ENCODE data around the gene NAB2.
A peak's percentile ranks its signal among the peaks of the same experiment; 100 is the strongest.

Gene NAB2, protein sequence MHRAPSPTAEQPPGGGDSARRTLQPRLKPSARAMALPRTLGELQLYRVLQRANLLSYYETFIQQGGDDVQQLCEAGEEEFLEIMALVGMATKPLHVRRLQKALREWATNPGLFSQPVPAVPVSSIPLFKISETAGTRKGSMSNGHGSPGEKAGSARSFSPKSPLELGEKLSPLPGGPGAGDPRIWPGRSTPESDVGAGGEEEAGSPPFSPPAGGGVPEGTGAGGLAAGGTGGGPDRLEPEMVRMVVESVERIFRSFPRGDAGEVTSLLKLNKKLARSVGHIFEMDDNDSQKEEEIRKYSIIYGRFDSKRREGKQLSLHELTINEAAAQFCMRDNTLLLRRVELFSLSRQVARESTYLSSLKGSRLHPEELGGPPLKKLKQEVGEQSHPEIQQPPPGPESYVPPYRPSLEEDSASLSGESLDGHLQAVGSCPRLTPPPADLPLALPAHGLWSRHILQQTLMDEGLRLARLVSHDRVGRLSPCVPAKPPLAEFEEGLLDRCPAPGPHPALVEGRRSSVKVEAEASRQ

DNA sequence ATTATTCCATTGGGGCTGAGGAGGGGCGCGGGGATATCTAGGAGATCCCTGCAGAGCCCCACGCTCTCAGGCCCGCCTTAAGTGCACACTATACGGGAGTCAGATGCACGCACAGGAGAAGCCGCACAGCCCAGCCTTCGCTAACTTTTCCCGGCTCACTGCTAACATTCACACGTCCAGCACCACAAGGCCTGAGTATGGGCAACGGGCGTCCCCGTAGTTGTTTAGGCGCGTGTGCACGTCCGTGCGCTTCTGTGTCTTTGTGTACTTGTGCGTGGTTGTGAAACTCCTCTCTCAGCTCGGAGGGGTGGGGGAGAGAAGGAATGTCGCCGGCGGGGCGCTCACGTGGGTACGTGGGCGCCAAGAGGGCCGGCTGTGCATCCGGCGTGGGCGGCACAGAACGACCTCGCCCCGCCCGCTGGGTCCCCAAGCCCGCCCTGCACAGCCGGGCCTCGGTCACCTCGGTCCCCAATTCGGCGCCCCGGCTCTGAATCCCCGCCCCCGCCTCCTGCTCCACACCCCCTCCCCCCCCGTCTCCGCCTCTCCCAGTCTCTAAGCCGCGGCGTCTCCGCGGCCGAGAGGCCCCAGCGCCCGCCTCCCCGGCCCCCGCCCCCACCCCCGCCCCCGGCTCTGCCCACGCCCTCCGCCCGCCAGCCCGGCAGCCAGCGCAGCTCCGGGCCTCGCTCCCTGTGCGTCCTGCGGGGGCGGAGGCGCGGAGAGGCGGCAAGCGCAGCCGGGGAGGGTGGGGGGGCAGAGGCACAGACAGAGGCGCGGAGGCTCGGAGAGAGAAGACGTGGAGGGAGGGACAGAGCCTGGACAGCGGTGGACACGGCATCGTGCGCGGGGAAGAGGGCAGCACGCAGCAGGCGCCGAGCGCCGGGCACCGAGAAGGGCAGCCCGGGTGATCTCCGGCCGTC is at the start of gene NAB2:
Gene NAB2, plus strand, starts transcription at position 761 of the 917 bp plus-strand sequence. CDS start 158 bp downstream, outside the sequence.
- Histone ChIP-seq H3K4me2 (ENCODE audit: low read depth, low read length, poor library complexity, severe bottlenecking) (peak within 1 kb of the TSS; percentile 95), H4K20me1 (ENCODE audit: low read depth, low read length) (no peaks in the 10 kb centered on the region), H3K9me2 (replicated peaks; ENCODE audit: insufficient read depth, low read length) (no peaks in the 10 kb centered on the region)

DNA sequence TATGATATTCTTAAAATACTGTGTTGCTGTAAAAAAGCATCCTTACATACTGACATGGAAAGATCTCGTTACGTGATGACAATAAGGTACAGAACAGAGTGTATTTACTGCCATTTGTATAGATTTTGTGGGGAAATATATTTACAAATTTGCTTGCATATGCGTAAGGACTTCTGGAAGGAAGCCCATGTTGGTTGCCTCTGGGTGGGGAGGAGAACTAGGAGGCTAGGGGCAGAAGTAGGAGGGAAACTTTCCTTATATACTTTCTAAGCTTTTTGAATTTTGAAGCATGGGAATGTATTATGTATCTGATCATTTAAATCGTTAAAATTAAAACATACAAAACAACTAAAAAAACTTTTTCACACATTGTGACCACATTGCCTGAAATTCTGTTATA is 48.7 kb upstream of the NAB2 start:
- no peak overlapping the region for H3K4me2 ChIP-seq (ENCODE audit: low read depth, low read length, poor library complexity, severe bottlenecking)
- no peak overlapping the region for H3K27ac ChIP-seq (ENCODE audit: low read depth, low read length)
- H3K36me3 ChIP-seq (ENCODE audit: low read length), result no peaks in the 10 kb centered on the region
- H3K9me3 ChIP-seq (ENCODE audit: insufficient read depth, low read length), result no peaks in the 10 kb centered on the region
- no peaks in the 10 kb centered on the region for H3K79me2 ChIP-seq (ENCODE audit: insufficient read depth, low read length)
- H4K20me1 ChIP-seq (ENCODE audit: low read depth, low read length), result no peaks in the 10 kb centered on the region
- no peaks in the 10 kb centered on the region for H3K9me2 ChIP-seq (replicated peaks; ENCODE audit: insufficient read depth, low read length)
- no peak overlapping the region for H3K4me3 ChIP-seq (ENCODE audit: insufficient read depth, low read length, poor library complexity, severe bottlenecking)
- TF ChIP-seq EZH2phosphoT487 (conservative IDR thresholded peaks at IDR 0.05; ENCODE audit: low read length), result no peak
- TF ChIP-seq, protein P1, sequence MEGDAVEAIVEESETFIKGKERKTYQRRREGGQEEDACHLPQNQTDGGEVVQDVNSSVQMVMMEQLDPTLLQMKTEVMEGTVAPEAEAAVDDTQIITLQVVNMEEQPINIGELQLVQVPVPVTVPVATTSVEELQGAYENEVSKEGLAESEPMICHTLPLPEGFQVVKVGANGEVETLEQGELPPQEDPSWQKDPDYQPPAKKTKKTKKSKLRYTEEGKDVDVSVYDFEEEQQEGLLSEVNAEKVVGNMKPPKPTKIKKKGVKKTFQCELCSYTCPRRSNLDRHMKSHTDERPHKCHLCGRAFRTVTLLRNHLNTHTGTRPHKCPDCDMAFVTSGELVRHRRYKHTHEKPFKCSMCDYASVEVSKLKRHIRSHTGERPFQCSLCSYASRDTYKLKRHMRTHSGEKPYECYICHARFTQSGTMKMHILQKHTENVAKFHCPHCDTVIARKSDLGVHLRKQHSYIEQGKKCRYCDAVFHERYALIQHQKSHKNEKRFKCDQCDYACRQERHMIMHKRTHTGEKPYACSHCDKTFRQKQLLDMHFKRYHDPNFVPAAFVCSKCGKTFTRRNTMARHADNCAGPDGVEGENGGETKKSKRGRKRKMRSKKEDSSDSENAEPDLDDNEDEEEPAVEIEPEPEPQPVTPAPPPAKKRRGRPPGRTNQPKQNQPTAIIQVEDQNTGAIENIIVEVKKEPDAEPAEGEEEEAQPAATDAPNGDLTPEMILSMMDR (IDR thresholded peaks at IDR 0.05; ENCODE audit: insufficient read depth, low read length, poor library complexity, severe bottlenecking), result no peak
- H3K9ac ChIP-seq (ENCODE audit: low read length), result no peak overlapping the region
- H3F3A ChIP-seq (ENCODE audit: insufficient read depth), result no peaks in the 10 kb centered on the region
- H2AFZ ChIP-seq (ENCODE audit: low read depth, low read length, severe bottlenecking), result no peak overlapping the region
- no peaks in the 10 kb centered on the region for H3K27me3 ChIP-seq (ENCODE audit: low read length)

More for the DNA sequence above, at the start of gene NAB2:
- H3K79me2 ChIP-seq (ENCODE audit: insufficient read depth, low read length), result peaks cover 9% of the 10 kb centered on the region; the same call in 1 of the 2 replicates
- no peaks in the 10 kb centered on the region for H3K36me3 ChIP-seq (ENCODE audit: low read length)
- peaks cover 36% of the 10 kb centered on the region for H3F3A ChIP-seq (ENCODE audit: insufficient read depth)
- H3K27me3 ChIP-seq (ENCODE audit: low read length), result no peaks in the 10 kb centered on the region
- H3K27ac ChIP-seq (ENCODE audit: low read depth, low read length), result peak within 1 kb of the TSS; percentile 91
- peak within 1 kb of the TSS; percentile 86 for H3K9ac ChIP-seq (ENCODE audit: low read length)
- H3K4me3 ChIP-seq (ENCODE audit: insufficient read depth, low read length, poor library complexity, severe bottlenecking), result peak within 1 kb of the TSS; percentile 85
- no peaks in the 10 kb centered on the region for H3K9me3 ChIP-seq (ENCODE audit: insufficient read depth, low read length)
- H2AFZ ChIP-seq (ENCODE audit: low read depth, low read length, severe bottlenecking), result peak within 1 kb of the TSS; percentile 31
- TF ChIP-seq, protein P1 (IDR thresholded peaks at IDR 0.05; ENCODE audit: insufficient read depth, low read length, poor library complexity, severe bottlenecking), result no peak
- TF ChIP-seq EZH2phosphoT487 (conservative IDR thresholded peaks at IDR 0.05; ENCODE audit: low read length), result no peak

DNA sequence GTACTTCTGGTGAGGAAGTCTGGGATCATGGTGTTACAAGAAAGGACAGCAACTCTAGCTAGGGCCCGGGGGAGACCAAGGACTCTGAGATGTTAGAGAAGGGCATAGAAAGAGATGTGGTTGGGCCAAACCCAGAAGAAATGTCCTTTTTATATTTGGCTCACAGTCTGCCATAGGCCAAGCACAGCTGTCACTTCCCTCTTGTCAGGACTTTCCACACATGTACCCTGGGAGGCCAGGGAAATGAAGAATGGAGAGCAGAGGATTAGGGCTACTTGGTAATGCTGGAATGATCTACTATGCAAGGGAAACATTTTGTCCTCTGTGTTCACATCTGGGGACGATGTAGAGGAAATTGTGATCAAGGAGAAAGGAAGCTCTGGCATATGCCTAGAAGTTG is 48.2 kb upstream of the NAB2 start:
- no peak overlapping the region for H3K4me2 ChIP-seq (ENCODE audit: low read depth, low read length, poor library complexity, severe bottlenecking)
- no peaks in the 10 kb centered on the region for H4K20me1 ChIP-seq (ENCODE audit: low read depth, low read length)
- H3K9me2 ChIP-seq (replicated peaks; ENCODE audit: insufficient read depth, low read length), result no peaks in the 10 kb centered on the region
- no peaks in the 10 kb centered on the region for H3F3A ChIP-seq (ENCODE audit: insufficient read depth)
- no peak overlapping the region for H2AFZ ChIP-seq (ENCODE audit: low read depth, low read length, severe bottlenecking)
- TF ChIP-seq, protein P1 (IDR thresholded peaks at IDR 0.05; ENCODE audit: insufficient read depth, low read length, poor library complexity, severe bottlenecking), result no peak
- H3K27ac ChIP-seq (ENCODE audit: low read depth, low read length), result no peak overlapping the region
- no peaks in the 10 kb centered on the region for H3K79me2 ChIP-seq (ENCODE audit: insufficient read depth, low read length)
- H3K9ac ChIP-seq (ENCODE audit: low read length), result no peak overlapping the region
- no peaks in the 10 kb centered on the region for H3K9me3 ChIP-seq (ENCODE audit: insufficient read depth, low read length)
- no peaks in the 10 kb centered on the region for H3K36me3 ChIP-seq (ENCODE audit: low read length)
- no peaks in the 10 kb centered on the region for H3K27me3 ChIP-seq (ENCODE audit: low read length)
- no peak overlapping the region for H3K4me3 ChIP-seq (ENCODE audit: insufficient read depth, low read length, poor library complexity, severe bottlenecking)

Measured in SU-DHL-6 (cell line).